Loucy (cell line): ENCODE results near the gene RELA.

Experiments used
- CTCF ChIP-seq: fragments of 200-600 bp; sonication (generic); conservative IDR thresholded peaks from 2 replicates; pipeline ENCODE4 v1.5.1; 2014; ENCODE audit warnings: mild to moderate bottlenecking, antibody characterized with exemption, low read length
- EZH2phosphoT487 ChIP-seq: fragments of 200-600 bp; IDR thresholded peaks from 2 replicates; pipeline ENCODE4 v1.6.1; 2018; ENCODE audit warnings: antibody characterized with exemption, mild to moderate bottlenecking, moderate library complexity, borderline replicate concordance

GRCh38 chr11:65680192-65680743 lies 17.6 kb upstream of the RELA start:
- TF ChIP-seq CTCF (no peak), EZH2phosphoT487 (no peak)
